ENCODE measurements around the gene MMADHC.

DNA sequence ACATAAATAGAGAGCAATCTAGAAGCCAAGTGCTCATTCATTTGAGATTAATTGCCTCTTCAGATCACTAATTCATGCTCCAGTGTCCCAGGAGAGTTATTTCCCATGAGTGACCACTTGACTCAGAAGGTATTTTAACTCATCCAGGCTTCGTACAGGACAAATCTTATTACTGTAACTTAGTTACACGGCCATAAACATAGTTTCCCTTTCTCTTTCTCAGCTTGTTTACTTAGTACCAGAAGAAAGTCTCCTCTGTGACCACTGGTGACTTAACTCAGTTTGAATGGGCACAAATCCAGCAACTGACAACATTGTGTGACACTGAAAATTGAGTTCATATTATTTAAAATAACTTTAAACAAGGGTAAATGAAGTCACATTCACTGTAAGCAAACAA lies 25.3 kb downstream of the MMADHC start:
- TF ChIP-seq POLR2A (IDR thresholded peaks at IDR 0.05) (no peak), POLR2AphosphoS5 (IDR thresholded peaks at IDR 0.05) (no peak)
